H9 (cell line): ENCODE results near the gene RBPJ. TPM values are rescaled to one million over a fixed set of nuclear protein-coding genes. Genes with fewer than 3 reads are reported as not detected.

ENCODE experiments used
- DNase-seq: peaks from one replicate; pipeline ENCODE4 v3.0.0-alpha.2; 2017
- H2AFZ ChIP-seq: one replicate; pipeline ENCODE4 v1.6.1; 2013; ENCODE audit warnings: mild to moderate bottlenecking, low read length, control low read depth, moderate library complexity
- H2AK5ac ChIP-seq: 2 replicates; pipeline ENCODE4 v1.6.1; 2013; ENCODE audit warnings: low read length, control low read depth, mixed read lengths; ENCODE audit not compliant: insufficient read length
- H2BK120ac ChIP-seq: one replicate; pipeline ENCODE4 v1.6.1; 2013; ENCODE audit warnings: low read depth, mild to moderate bottlenecking, low read length, control low read depth, inconsistent platforms; ENCODE audit not compliant: poor library complexity, severe bottlenecking
- H2BK12ac ChIP-seq: 2 replicates; pipeline ENCODE4 v1.6.1; 2013; ENCODE audit warnings: low read length, control low read depth, mixed read lengths, low read depth; ENCODE audit not compliant: insufficient read length
- H2BK15ac ChIP-seq: 2 replicates; pipeline ENCODE4 v1.6.1; 2013; ENCODE audit warnings: low read depth, low read length, control low read depth
- H2BK20ac ChIP-seq: one replicate; pipeline ENCODE4 v1.6.1; 2013; ENCODE audit warnings: low read depth, mild to moderate bottlenecking, low read length, control low read depth, inconsistent platforms; ENCODE audit not compliant: poor library complexity, severe bottlenecking
- H2BK5ac ChIP-seq: 2 replicates; pipeline ENCODE4 v1.6.1; 2013; ENCODE audit warnings: low read length, control low read depth, mixed read lengths; ENCODE audit not compliant: insufficient read length
- H3K14ac ChIP-seq: 2 replicates; pipeline ENCODE4 v1.6.1; 2013; ENCODE audit warnings: low read length, control low read depth; ENCODE audit not compliant: insufficient read depth
- H3K18ac ChIP-seq: 2 replicates; pipeline ENCODE4 v1.6.1; 2013; ENCODE audit warnings: low read depth, mild to moderate bottlenecking, mixed read lengths, low read length, control low read depth; ENCODE audit not compliant: insufficient read length
- H3K23ac ChIP-seq: 2 replicates; pipeline ENCODE4 v1.6.1; 2013; ENCODE audit warnings: low read length, control low read depth, mixed read lengths, low read depth; ENCODE audit not compliant: insufficient read length
- H3K23me2 ChIP-seq: 2 replicates; pipeline ENCODE4 v1.6.1; 2013; ENCODE audit warnings: low read depth, mild to moderate bottlenecking, mixed read lengths, low read length, control low read depth; ENCODE audit not compliant: insufficient read length, poor library complexity, severe bottlenecking
- H3K27ac ChIP-seq: 2 replicates; pipeline ENCODE4 v1.5.1; 2013; ENCODE audit warnings: low read length, control low read depth, mixed read lengths, low read depth; ENCODE audit not compliant: insufficient read length
- H3K27me3 ChIP-seq: 2 replicates; pipeline ENCODE4 v1.6.1; 2013; ENCODE audit warnings: low read length, control low read depth, inconsistent platforms; ENCODE audit not compliant: insufficient read depth
- H3K4ac ChIP-seq: 2 replicates; pipeline ENCODE4 v1.6.1; 2013; ENCODE audit warnings: low read depth, mild to moderate bottlenecking, control low read depth, inconsistent platforms, low read length, moderate library complexity
- H3K4me1 ChIP-seq: 2 replicates; pipeline ENCODE4 v1.6.1; 2013; ENCODE audit warnings: low read length, control low read depth, inconsistent platforms; ENCODE audit not compliant: insufficient read depth
- H3K4me2 ChIP-seq: 2 replicates; pipeline ENCODE4 v1.6.1; 2013; ENCODE audit warnings: low read length, control low read depth, mixed read lengths; ENCODE audit not compliant: insufficient read length, insufficient read depth
- H3K56ac ChIP-seq: 2 replicates; pipeline ENCODE4 v1.6.1; 2013; ENCODE audit warnings: low read depth, mild to moderate bottlenecking, mixed read lengths, low read length, control low read depth; ENCODE audit not compliant: insufficient read length
- H3K79me1 ChIP-seq: 2 replicates; pipeline ENCODE4 v1.6.1; 2013; ENCODE audit warnings: low read depth, mild to moderate bottlenecking, moderate library complexity, low read length, control low read depth, inconsistent platforms; ENCODE audit not compliant: insufficient read depth, poor library complexity, severe bottlenecking
- H3K79me2 ChIP-seq: 2 replicates; pipeline ENCODE4 v1.6.1; 2013; ENCODE audit warnings: low read length, control low read depth, inconsistent platforms; ENCODE audit not compliant: insufficient read depth
- H3K9ac ChIP-seq: 2 replicates; pipeline ENCODE4 v1.6.1; 2013; ENCODE audit warnings: low read length, control low read depth, mixed read lengths; ENCODE audit not compliant: insufficient read length; ENCODE audit errors: extremely low read depth
- H3K9me3 ChIP-seq: one replicate; pipeline ENCODE4 v1.6.1; 2013; ENCODE audit warnings: low read depth, low read length, inconsistent platforms; ENCODE audit not compliant: control insufficient read depth
- H3T11ph ChIP-seq: one replicate; pipeline ENCODE4 v1.6.1; 2013; ENCODE audit warnings: mild to moderate bottlenecking, low read length, control low read depth, inconsistent platforms
- H4K20me1 ChIP-seq: one replicate; pipeline ENCODE4 v1.6.1; 2013; ENCODE audit not compliant: control insufficient read depth, insufficient read length, insufficient read depth
- H4K5ac ChIP-seq: 2 replicates; pipeline ENCODE4 v1.6.1; 2013; ENCODE audit warnings: low read depth, mild to moderate bottlenecking, mixed read lengths, low read length, control low read depth; ENCODE audit not compliant: insufficient read length
- H4K8ac ChIP-seq: replicated peaks from 2 replicates; pipeline ENCODE4 v1.6.1; 2013; ENCODE audit warnings: low read length, control low read depth, mixed read lengths, low read depth; ENCODE audit not compliant: insufficient read length
- H4K91ac ChIP-seq: 2 replicates; pipeline ENCODE4 v1.6.1; 2013; ENCODE audit warnings: low read depth, mild to moderate bottlenecking, moderate library complexity, mixed read lengths, low read length, control low read depth; ENCODE audit not compliant: insufficient read length
- H3K27ac Mint-ChIP-seq, 3 experiments: 2 replicates in 2 of 3; 3 replicates in 1 of 3; pipeline ENCODE4 v1.8.0; 2020 to 2021; ENCODE audit warnings: mixed read lengths in 3 of 3, mild to moderate bottlenecking in 1 of 3, moderate library complexity in 1 of 3
- H3K27me3 Mint-ChIP-seq: 2 replicates; pipeline ENCODE4 v1.8.0; 2021; ENCODE audit warnings: low read depth, mild to moderate bottlenecking, moderate library complexity, mixed read lengths
- H3K36me3 Mint-ChIP-seq, 3 experiments: 2 replicates in 2 of 3; 3 replicates in 1 of 3; pipeline ENCODE4 v1.8.0; 2020 to 2021; ENCODE audit warnings: low read depth in 3 of 3, mixed read lengths in 3 of 3; ENCODE audit not compliant: insufficient read depth in 1 of 3
- H3K4me1 Mint-ChIP-seq, 2 experiments: 2 replicates each; pipeline ENCODE4 v1.8.0; 2020; ENCODE audit warnings: mixed read lengths in 2 of 2
- H3K4me3 Mint-ChIP-seq, 2 experiments: 2 replicates in 1 of 2; 3 replicates in 1 of 2; pipeline ENCODE4 v1.8.0; 2020 to 2021; ENCODE audit warnings: mild to moderate bottlenecking in 2 of 2, mixed read lengths in 2 of 2, moderate library complexity in 1 of 2
- H3K9me3 Mint-ChIP-seq, 2 experiments: 2 replicates in 1 of 2; 3 replicates in 1 of 2; pipeline ENCODE4 v1.8.0; 2020; ENCODE audit warnings: mild to moderate bottlenecking in 2 of 2, mixed read lengths in 2 of 2, moderate library complexity in 1 of 2
- WGBS: extraction: QIAGEN DNeasy Blood & Tissue Kit; methylation state at CpG from one replicate; pipeline ENCODE4 v1.1.7; 2013; ENCODE audit warnings: missing lambda C conversion rate, low lambda C conversion rate, mixed read lengths; ENCODE audit not compliant: insufficient read length; ENCODE audit errors: extremely low coverage; 5-methylcytosine and 5-hydroxymethylcytosine counted together
- total RNA-seq: library from RNA; stranded (reverse); gene quantifications from 2 replicates; pipeline ENCODE4 v1.2.1, GENCODE V29; 2021
- TF ChIP-seq, protein P1 (sequence below): fragments of 200-600 bp; sonication (generic); conservative IDR thresholded peaks from 3 replicates; pipeline ENCODE4 v1.8.0; 2021; ENCODE audit warnings: antibody characterized with exemption, mild to moderate bottlenecking

RBPJ gene
- total RNA-seq, 1 experiment from 2014 or later: 166 TPM

DNA sequence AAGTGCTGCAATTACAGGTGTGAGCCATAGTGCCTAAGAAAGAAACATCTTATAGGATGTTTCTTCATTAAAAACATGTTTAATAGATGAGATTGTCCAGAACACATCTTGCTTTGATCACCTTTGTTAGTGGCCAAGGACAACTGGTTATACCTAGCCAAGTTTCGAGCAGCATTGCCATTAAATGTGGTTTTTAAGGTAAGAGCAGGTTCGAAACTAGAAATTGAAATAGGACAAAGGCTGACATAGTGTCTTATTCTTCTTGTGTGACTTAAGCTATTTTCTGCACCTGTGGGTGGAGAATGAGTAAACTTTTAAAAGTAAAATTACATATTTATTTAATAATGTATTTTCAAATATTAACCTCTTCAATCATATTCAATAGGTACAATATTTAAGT is 59.0 kb downstream of the RBPJ start:
- H3K4me3 Mint-ChIP-seq: no peak overlapping the region
- H3K27ac Mint-ChIP-seq: no peak overlapping the region
- Histone ChIP-seq H2BK15ac (no peak overlapping the region), H3K79me2 (peaks cover 51% of the 10 kb centered on the region), H2AFZ (no peak overlapping the region), H2BK12ac (no peak overlapping the region), H3K23me2 (no peaks in the 10 kb centered on the region), H3K4me1 (no peaks in the 10 kb centered on the region), H3K18ac (no peak overlapping the region), H2AK5ac (no peak overlapping the region), H3K9me3 (no peaks in the 10 kb centered on the region), H2BK5ac (no peak overlapping the region), H3K4me2 (no peak overlapping the region), H2BK20ac (no peak overlapping the region), H4K8ac (no peak overlapping the region), H3K9ac (no peak overlapping the region), H4K91ac (no peak overlapping the region), H3K27ac (no peak overlapping the region), H4K20me1 (no peaks in the 10 kb centered on the region), H3K27me3 (no peaks in the 10 kb centered on the region), H3K14ac (no peak overlapping the region), H4K5ac (no peak overlapping the region), H3T11ph (no peak overlapping the region), H2BK120ac (no peak overlapping the region), H3K4ac (no peak overlapping the region), H3K79me1 (no peaks in the 10 kb centered on the region), H3K56ac (no peak overlapping the region), H3K23ac (no peak overlapping the region)
- H3K4me1 Mint-ChIP-seq: peaks cover 22 to 29% of the 10 kb centered on the region in 2 experiments
- TF ChIP-seq, protein P1, sequence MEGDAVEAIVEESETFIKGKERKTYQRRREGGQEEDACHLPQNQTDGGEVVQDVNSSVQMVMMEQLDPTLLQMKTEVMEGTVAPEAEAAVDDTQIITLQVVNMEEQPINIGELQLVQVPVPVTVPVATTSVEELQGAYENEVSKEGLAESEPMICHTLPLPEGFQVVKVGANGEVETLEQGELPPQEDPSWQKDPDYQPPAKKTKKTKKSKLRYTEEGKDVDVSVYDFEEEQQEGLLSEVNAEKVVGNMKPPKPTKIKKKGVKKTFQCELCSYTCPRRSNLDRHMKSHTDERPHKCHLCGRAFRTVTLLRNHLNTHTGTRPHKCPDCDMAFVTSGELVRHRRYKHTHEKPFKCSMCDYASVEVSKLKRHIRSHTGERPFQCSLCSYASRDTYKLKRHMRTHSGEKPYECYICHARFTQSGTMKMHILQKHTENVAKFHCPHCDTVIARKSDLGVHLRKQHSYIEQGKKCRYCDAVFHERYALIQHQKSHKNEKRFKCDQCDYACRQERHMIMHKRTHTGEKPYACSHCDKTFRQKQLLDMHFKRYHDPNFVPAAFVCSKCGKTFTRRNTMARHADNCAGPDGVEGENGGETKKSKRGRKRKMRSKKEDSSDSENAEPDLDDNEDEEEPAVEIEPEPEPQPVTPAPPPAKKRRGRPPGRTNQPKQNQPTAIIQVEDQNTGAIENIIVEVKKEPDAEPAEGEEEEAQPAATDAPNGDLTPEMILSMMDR: no peak
- no peaks in the 10 kb centered on the region for H3K9me3 Mint-ChIP-seq
- no peaks in the 10 kb centered on the region for H3K27me3 Mint-ChIP-seq
- peaks cover 0 to 4% (median 1%) of the 10 kb centered on the region in 3 experiments; a peak in 1 of 7 replicates for H3K36me3 Mint-ChIP-seq
- no peak for DNase-seq
- WGBS: no CpG with 5 or more reads among the region's 2 CpGs
